ENCODE results near the gene POLR1C. TPM values are rescaled to one million over a fixed set of nuclear protein-coding genes. Genes with fewer than 3 reads are reported as not detected.

The POLR1C gene
- total and polyA plus RNA-seq, 10 of the 15 experiments (the other 5 are each of a cell fraction or from before 2014, with no cell fraction given), result 40.0 to 180 (median 66.2) TPM

- TF ChIP-seq POU2F2 (IDR thresholded peaks at IDR 0.05; ENCODE audit: borderline replicate concordance, low read depth, low read length) (no peak), CBFB (IDR thresholded peaks at IDR 0.05; ENCODE audit: low read depth) (no peak), SMAD1 (IDR thresholded peaks at IDR 0.05; ENCODE audit: low read depth, partially characterized antibody) (no peak), NFYA (IDR thresholded peaks at IDR 0.05; ENCODE audit: borderline replicate concordance, low read depth, low read length) (no peak), FOS (IDR thresholded peaks at IDR 0.05; ENCODE audit: borderline replicate concordance, extremely low read depth, insufficient read length) (no peak), NFXL1 (IDR thresholded peaks at IDR 0.05; ENCODE audit: borderline replicate concordance) (no peak), BRCA1 (IDR thresholded peaks at IDR 0.05; ENCODE audit: low read depth, low read length) (no peak)
Observed at GRCh38 chr6:43517505-43518357, 842 bp downstream of the POLR1C start (continued).

- WGBS (ENCODE audit: insufficient coverage, insufficient replicate concordance, low lambda C conversion rate, missing lambda C conversion rate), result 95% methylated on average over 8 of the region's 8 CpGs
- no peak for ATAC-seq
- ChIA-PET CTCF (interaction anchor here (0.6 to 2.0 kb wide), 2 partner anchors 13 to 134 kb away, joined by 3 to 5 read pairs; no protein-coding TSS in a partner anchor), SMC1A (ENCODE audit: uncharacterized antibody, unreplicated experiment) (interaction anchor here (0.6 to 1.1 kb wide), 2 partner anchors 51 to 422 kb away, joined by 3 read pairs; no protein-coding TSS in a partner anchor), RAD21 (ENCODE audit: unreplicated experiment) (no interaction called here), POLR2A (interaction anchor here (2.8 kb wide), 1 partner anchor 11 kb away, joined by 7 read pairs; no protein-coding TSS in a partner anchor)
- BruUV-seq (replicated peaks), result no TSS peak
- Histone ChIP-seq H2AFZ (ENCODE audit: control insufficient read depth, low read depth, low read length) (no peak overlapping the region), H3K9ac (ENCODE audit: control insufficient read depth, insufficient read depth, low read length) (no peak overlapping the region), H3K4me3 (no peak overlapping the region), H3K27ac (ENCODE audit: control insufficient read depth, insufficient read depth) (no peak overlapping the region), H3K9me3 (replicated peaks; ENCODE audit: control insufficient read depth, insufficient read depth, low read length) (no peaks in the 10 kb centered on the region), H3K4me2 (ENCODE audit: control insufficient read depth, insufficient read depth) (no peak overlapping the region), H3K27me3 (replicated peaks in 1 of 2; ENCODE audit: control insufficient read depth in 2 of 2, insufficient read depth in 2 of 2, low read length in 1 of 2) (no peaks in the 10 kb centered on the region), H3K36me3 (ENCODE audit: control insufficient read depth in 2 of 2, insufficient read depth in 2 of 2, low read length in 1 of 2) (peaks cover 25 to 30% of the 10 kb centered on the region in 2 experiments), H3K79me2 (ENCODE audit: control insufficient read depth, insufficient read depth, low read length) (peaks cover 40% of the 10 kb centered on the region), H3K4me1 (ENCODE audit: control insufficient read depth, insufficient read depth, low read length) (peaks cover 6% of the 10 kb centered on the region), H4K20me1 (ENCODE audit: control insufficient read depth, insufficient read depth) (no peaks in the 10 kb centered on the region)
- intact Hi-C loops (cut with micrococcal nuclease; ENCODE audit: unreplicated experiment) (no loop called here), in situ Hi-C loops (cut with MboI) (no loop called here)
- peak; percentile 62 for TF ChIP-seq POLR2A (IDR thresholded peaks at IDR 0.05; ENCODE audit: low read depth, low read length)
- no peak for TF ChIP-seq IRF3 (IDR thresholded peaks at IDR 0.05)
- peak; percentile 22; the same call in 1 of the 2 replicates for TF ChIP-seq POLR2AphosphoS2 (IDR thresholded peaks at IDR 0.05; ENCODE audit: low read depth, low read length)
- no peak for FAIRE-seq
- no peak for DNase-seq (ENCODE audit: low read depth, low spot score)
Observed at GRCh38 chr6:43520097-43520496, 3.2 kb downstream of the POLR1C start.

Data from GM12878 (cell line).